ENCODE results near the gene S1PR4.
"Not testable (repeated sequence)": the region's sequence is repeated elsewhere in the genome, so short reads cannot be mapped to it uniquely, and the experiment has no call there.

The S1PR4 gene

DNA sequence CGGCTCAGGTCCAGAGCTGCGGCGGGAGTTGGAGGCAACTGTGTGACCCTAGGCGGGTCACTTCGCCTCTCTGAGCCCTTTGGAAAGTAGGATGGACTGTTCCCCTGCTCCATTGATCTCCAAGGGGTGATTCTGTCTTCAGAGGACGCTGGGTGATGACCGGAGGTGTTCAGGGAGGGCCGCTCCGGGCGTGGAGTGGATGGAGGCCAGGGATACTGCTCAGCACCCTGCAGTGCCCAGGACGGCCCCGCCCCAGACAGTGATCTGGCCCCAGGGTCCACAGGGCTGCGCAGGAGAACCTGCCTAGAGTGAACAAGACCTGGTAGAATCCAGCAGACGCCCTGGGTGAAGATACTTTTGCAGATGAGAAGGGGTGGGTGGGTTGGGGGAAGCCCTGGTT lies 14.1 kb downstream of the S1PR4 start:
- H3K27ac ChIP-seq, result no peak overlapping the region
- DNase-seq (ENCODE audit: low read depth, low spot score), result no peak

DNA sequence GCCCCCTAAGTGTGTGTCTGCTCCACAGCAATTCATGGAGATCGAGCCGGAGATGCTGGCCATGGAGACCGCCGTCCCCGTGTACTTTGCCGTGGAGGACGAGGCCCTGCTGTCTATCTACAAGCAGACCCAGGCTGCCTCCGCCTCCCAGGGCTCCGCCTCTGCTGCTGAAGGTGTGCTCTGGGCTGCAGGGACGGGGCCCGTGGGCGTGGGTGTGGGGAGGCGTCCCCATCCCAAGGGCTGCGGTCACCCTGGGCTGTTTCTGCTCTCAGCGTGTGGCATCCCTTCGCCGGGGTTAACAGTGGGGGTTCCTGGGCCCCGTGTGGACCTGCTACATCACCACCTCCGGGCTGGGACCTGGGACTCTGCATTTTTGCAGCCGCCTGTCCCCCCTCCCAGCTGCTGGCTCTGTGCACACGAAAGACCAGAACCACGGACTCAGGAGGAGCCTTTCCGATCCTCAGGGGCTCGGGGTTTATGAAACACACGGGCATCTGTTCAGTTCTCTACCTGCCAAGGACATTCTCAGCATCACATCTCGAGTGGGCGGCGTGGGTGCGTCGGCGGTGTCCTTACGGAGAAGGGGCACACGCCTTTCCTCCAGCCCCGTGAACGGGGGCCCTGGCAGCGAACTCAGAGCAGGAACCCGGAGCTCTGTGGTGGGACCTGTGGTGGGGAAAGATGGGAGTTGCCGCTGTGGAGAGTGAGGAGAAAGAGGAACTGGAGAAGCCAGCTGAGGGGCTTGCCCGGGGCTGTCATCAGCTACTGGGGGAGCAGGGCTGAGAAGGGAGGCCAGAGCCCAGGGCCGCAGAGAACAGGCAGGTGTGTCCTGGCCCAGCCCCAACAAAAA lies 14.9 kb downstream of the S1PR4 start:
- H3K27ac ChIP-seq, result no peak overlapping the region
- no peak for DNase-seq (ENCODE audit: low read depth, low spot score)

DNA sequence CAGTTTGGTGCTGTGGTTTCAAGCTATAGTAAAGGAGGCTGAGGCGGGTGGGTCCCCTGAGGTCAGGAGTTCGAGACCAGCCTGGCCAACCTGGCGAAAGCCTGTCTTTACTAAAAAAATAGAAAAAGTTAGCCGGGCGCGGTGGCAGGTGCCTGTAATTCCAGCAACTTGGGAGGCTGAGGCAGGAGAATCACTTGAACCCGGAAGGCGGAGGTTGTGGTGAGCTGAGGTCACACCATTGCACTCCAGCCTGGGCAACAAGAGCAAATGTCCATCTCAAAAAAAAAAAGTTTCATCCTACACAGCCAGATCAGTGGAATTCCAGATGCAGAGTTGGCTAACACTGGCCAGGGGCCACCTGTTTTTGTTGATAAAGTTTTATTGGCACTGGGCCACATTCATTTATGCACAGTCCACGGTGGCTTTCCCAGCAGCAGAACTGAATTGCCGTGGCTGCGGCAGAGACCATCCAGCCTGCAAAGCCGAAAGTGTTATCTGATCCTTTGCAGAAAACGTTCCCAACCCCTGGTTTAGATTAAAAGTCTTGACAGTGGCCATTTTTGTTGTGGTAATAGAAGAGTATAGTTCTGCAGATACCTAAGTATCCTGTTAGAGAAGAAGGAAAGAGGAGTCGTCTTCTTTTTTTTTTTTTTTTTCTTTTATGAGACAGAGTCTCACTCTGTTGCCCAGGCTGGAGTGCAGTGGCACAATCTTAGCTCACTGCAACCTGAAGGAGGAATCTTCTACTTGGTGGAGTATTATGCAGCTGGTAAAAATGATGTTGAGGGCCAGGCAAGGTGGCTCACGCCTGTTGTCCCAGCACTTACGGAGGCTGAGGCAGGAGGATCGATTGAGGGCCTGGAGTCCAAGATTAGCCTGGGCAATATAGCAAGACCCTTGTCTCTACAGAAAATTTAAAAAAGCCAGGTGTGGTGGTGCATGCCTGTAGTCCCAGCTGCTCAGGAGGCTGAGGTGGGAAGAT lies 15.8 kb downstream of the S1PR4 start:
- H3K27ac ChIP-seq, result no peak overlapping the region
- DNase-seq (ENCODE audit: low read depth, low spot score), result no peak

GRCh38 chr19:3196064-3196932 lies 17.7 kb downstream of the S1PR4 start:
- no peak for DNase-seq (ENCODE audit: low read depth, low spot score)
- no peak overlapping the region for H3K27ac ChIP-seq

DNA sequence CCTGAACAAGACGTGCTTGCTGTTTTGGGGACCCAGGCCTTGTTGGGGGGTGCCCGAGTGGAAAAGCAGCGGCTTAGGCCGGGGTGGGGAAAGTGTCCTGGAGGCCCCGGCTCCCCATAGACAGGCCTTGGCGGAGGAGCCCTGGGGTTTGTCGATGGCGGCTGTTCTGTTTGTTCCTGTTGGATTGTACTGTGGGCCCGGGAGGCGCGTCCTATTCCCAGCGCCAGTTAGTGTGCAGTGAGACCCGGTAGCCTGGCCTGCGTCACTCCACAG lies 18.3 kb downstream of the S1PR4 start:
- H3K27ac ChIP-seq, result no peak overlapping the region
- no peak for DNase-seq (ENCODE audit: low read depth, low spot score)

DNA sequence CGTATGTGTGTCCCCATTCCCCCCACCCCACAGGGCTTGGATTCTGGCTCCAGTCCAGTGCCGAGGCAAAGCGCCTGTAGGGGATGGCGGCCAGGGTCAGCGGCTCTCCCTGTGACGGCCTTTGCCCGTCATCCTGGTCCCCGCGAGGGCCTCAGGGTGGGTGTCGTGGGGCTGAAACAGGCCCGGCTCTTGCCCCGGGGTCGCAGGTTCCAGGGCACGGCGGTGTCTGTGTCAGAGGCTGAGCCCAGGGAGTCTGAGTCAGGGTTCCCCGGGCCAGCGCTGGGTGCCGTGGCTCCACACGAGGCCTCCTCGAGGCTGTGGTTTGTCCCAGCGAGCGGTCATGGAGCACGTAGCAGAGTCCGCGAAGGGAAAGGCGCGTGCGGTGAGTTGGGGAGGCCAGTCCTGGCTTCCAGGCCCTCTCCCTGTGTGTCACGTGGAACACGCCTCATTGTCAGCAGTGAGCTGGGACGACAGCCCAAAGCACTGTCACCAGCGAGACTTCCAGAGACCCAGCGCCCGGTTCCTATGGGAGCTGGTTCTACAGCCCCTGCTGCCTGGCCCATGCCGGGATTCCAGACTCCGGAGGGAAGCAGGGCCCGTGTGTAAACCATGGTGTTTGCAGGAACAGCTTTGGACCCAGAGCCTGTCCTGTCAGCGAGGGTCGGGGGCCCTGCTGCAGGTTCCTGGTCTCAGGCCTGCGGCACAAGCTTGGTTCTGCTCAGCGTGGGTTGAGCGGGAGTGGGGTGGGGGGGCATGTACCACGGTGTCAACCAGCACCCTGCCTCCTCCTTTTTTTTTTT lies 20.5 kb downstream of the S1PR4 start:
- DNase-seq (ENCODE audit: low read depth, low spot score), result no peak

DNA sequence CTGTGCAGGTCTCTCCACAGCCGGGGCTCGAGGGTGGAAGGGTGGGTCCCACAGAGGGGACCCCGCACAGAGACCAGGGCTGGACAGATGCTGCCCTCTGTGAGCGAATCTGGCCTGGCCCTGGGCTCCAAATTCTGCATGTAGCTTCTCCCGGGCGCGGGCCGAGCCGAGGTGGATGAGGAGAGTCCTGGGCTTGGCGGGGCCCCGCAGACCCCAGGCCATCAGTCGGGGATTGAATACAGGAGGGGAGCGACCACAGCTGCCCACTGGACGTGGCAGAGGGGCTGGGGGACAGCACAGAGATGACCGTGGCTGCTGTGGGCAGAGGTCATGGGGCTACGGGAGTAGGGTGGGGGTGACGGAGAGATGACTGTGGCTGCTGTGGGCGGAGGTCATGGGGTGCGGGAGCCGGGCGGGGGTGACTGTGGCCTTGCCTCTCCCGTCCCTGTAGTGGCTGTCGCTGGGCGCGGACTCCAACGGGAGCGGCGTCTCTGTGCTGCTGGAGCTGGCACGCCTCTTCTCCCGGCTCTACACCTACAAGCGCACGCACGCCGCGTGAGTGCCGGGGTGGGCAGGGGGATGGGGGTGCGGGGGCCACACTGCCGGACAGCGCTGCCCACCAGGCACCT lies 22.6 kb downstream of the S1PR4 start:
- no peak overlapping the region for H3K27ac ChIP-seq
- no peak for DNase-seq (ENCODE audit: low read depth, low spot score)

More for the DNA sequence above, 20.5 kb downstream of the S1PR4 start:
- no peak overlapping the region for H3K27ac ChIP-seq

DNA sequence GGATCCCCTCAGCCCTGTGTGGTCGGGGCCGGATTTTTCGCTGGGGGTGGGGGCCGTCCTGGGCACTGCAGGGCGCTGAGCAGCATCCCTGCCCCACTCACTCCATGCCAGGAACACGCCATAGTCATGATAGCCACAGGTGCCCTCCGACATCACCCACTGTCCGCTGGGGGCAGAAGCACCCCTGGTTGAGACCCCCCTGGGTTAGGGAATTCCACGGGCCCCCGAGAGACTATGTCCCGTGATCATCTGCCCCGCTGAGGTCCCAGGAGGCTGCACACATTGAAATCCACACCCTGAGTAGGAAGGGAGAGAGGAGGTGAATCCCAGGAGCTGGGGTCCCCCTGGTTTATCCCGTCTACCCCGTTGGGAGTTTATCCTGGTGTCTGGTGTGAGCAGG lies 23.3 kb downstream of the S1PR4 start:
- no peak for DNase-seq (ENCODE audit: low read depth, low spot score)
- H3K27ac ChIP-seq, result no peak overlapping the region

- no peak overlapping the region for H3K27ac ChIP-seq
- DNase-seq (ENCODE audit: low read depth, low spot score), result no peak
Observed at GRCh38 chr19:3202346-3202745, 23.8 kb downstream of the S1PR4 start.

GRCh38 chr19:3202895-3203294 lies 24.3 kb downstream of the S1PR4 start:
- not testable (repeated sequence) for H3K27ac ChIP-seq; DNase-seq (ENCODE audit: low read depth, low spot score)

DNA sequence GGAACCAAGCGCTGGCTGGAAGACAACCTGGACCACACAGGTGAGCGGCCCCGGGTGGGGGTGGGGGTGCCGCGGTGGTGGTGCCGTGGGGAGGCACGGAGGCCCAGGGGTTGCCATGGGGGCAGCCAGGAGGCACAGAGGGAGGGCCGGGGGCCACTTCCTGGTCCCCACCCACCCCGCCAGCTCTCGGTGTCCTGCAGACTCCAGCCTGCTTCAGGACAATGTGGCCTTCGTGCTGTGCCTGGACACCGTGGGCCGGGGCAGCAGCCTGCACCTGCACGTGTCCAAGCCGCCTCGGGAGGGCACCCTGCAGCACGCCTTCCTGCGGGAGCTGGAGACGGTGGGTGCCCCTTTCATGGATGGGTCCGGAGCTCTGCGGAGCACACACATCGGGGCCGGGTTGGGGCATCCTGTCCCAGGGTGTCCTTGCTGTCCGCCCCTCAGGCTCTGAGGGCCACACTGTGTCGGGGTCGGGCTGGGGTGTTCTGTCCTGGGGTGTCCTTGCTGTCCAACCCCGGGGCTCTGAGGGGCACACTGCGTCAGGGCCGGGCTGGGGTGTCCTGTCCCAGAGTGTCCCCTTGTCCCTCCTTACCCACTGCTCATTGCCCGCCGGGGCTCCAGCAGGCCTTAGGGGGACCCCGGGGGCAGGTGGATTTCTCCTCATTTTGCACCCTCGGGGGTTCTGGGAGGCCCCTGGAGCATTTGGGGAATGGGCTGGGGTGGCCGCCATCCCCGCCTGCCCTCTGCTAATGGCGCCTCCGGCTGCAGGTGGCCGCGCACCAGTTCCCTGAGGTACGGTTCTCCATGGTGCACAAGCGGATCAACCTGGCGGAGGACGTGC lies 25.5 kb downstream of the S1PR4 start:
- no peak for DNase-seq (ENCODE audit: low read depth, low spot score)
- no peak overlapping the region for H3K27ac ChIP-seq

GRCh38 chr19:3204646-3205275 lies 26.2 kb downstream of the S1PR4 start:
- no peak overlapping the region for H3K27ac ChIP-seq
- no peak for DNase-seq (ENCODE audit: low read depth, low spot score)

DNA sequence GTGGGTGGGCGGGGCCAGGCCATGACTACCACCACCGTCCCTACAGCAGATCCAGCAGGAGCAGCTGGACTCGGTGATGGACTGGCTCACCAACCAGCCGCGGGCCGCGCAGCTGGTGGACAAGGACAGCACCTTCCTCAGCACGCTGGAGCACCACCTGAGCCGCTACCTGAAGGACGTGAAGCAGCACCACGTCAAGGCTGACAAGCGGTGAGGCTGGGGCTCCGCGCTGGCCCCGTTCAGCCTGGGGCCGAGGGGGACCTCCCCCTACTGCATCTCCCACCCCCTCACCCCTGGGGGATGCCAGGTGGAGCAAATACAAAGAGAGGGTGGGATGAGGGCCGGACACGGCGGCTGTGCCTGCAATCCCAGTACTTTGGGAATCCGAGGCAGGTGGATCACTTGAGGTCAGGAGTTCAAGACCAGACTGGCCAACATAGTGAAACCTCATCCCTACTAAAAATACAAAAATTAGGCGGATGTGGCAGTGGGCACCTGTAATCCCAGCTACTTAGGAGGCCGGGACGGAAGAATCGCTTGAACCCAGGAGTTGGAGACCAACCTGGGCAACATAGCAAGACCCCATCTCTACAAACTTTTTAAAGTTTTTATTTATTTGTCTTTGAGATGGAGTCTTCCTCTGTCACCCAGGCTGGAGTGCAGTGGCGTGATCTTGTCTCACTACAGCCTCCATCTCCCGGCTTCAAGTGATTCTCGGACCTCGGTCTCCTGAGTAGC lies 27.8 kb downstream of the S1PR4 start:
- DNase-seq (ENCODE audit: low read depth, low spot score), result no peak
- H3K27ac ChIP-seq, result no peak overlapping the region

DNA sequence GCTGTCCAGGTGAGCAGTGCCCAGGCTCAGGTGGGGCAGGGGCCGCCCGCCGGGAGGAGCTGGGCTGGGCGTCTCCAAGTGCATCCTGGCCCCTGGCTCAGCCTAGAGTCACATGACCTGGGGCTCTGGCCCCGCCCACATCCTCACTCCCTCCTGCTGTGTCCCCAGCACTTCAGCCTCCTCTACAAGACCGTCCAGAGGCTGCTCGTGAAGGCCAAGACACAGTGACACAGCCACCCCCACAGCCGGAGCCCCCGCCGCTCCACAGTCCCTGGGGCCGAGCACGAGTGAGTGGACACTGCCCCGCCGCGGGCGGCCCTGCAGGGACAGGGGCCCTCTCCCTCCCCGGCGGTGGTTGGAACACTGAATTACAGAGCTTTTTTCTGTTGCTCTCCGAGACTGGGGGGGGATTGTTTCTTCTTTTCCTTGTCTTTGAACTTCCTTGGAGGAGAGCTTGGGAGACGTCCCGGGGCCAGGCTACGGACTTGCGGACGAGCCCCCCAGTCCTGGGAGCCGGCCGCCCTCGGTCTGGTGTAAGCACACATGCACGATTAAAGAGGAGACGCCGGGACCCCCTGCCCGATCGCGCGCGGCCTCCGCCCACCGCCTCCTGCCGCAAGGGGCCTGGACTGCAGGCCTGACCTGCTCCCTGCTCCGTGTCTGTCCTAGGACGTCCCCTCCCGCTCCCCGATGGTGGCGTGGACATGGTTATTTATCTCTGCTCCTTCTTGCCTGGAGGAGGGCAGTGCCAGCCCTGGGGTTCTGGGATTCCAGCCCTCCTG lies 29.1 kb downstream of the S1PR4 start:
- no peak overlapping the region for H3K27ac ChIP-seq
- DNase-seq (ENCODE audit: low read depth, low spot score), result no peak

GRCh38 chr19:3208317-3209207 lies 30.0 kb downstream of the S1PR4 start:
- H3K27ac ChIP-seq, result no peak overlapping the region
- DNase-seq (ENCODE audit: low read depth, low spot score), result no peak

All from epithelial cell of prostate (primary cell).